Parathyroid adenoma (tissue), 2 donors: Measurements from ENCODE around the gene TEKT5.

Experiments used
- H2AFZ ChIP-seq: fragments of 300-600 bp; sonication (generic); one replicate; pipeline ENCODE4 v1.7.0; 2017; ENCODE audit warnings: antibody characterized with exemption, mild to moderate bottlenecking
- H3K27ac ChIP-seq: fragments of 300-600 bp; sonication (generic); one replicate; pipeline ENCODE4 v1.7.0; 2017
- H3K27me3 ChIP-seq: fragments of 300-600 bp; sonication (generic); one replicate; pipeline ENCODE4 v1.7.0; 2017; ENCODE audit warnings: low read length; ENCODE audit not compliant: control insufficient read depth, insufficient read depth
- H3K36me3 ChIP-seq: fragments of 300-600 bp; sonication (generic); one replicate; pipeline ENCODE4 v1.7.0; 2017; ENCODE audit warnings: low read length; ENCODE audit not compliant: control insufficient read depth, insufficient read depth
- H3K4me1 ChIP-seq: fragments of 300-600 bp; sonication (generic); one replicate; pipeline ENCODE4 v1.7.0; 2017; ENCODE audit warnings: control low read depth
- H3K4me2 ChIP-seq: fragments of 300-600 bp; sonication (generic); one replicate; pipeline ENCODE4 v1.7.0; 2017; ENCODE audit warnings: low read length
- H3K4me3 ChIP-seq: fragments of 300-600 bp; sonication (generic); one replicate; pipeline ENCODE4 v1.7.0; 2017; ENCODE audit warnings: low read depth, low read length
- H3K79me2 ChIP-seq: fragments of 300-600 bp; sonication (generic); one replicate; pipeline ENCODE4 v1.7.0; 2017; ENCODE audit warnings: control low read depth
- H3K9ac ChIP-seq: fragments of 300-600 bp; sonication (generic); one replicate; pipeline ENCODE4 v1.7.0; 2017; ENCODE audit warnings: mild to moderate bottlenecking
- H3K9me3 ChIP-seq: fragments of 300-600 bp; sonication (generic); one replicate; pipeline ENCODE4 v1.7.0; 2017; ENCODE audit warnings: low read length; ENCODE audit not compliant: control insufficient read depth
- TF ChIP-seq, protein P1 (sequence below): fragments of 300-600 bp; sonication (generic); IDR thresholded peaks from one replicate; pipeline ENCODE4 v1.7.0; 2017; ENCODE audit warnings: antibody characterized with exemption, mild to moderate bottlenecking
- donor health status: primary hyperparathyroidism.

The TEKT5 gene

DNA sequence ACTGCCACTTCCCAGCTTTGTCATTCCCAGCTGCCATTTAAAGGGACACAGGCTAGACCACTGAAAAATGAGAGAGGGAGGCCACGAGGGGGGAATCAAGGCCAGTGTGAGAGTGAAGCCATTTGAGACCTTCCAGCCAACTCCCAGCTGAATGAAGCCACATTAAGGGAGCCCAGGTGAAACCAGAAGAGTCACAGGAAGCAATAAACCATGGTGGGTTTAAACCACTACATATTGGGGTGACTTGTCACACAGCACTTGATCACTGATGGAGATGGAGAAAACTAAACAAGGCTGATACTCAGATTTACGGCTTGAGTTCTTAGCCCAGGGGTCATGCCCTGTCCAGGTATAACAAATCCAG, 46.1 kb upstream of the TEKT5 start:
- Histone ChIP-seq H2AFZ (no peak overlapping the region), H3K4me1 (peaks cover 4% of the 10 kb centered on the region), H3K9me3 (no peaks in the 10 kb centered on the region), H3K4me3 (no peak overlapping the region), H3K27ac (no peak overlapping the region), H3K36me3 (no peaks in the 10 kb centered on the region), H3K4me2 (no peak overlapping the region), H3K79me2 (no peaks in the 10 kb centered on the region), H3K9ac (no peak overlapping the region), H3K27me3 (no peaks in the 10 kb centered on the region)
- TF ChIP-seq, protein P1, sequence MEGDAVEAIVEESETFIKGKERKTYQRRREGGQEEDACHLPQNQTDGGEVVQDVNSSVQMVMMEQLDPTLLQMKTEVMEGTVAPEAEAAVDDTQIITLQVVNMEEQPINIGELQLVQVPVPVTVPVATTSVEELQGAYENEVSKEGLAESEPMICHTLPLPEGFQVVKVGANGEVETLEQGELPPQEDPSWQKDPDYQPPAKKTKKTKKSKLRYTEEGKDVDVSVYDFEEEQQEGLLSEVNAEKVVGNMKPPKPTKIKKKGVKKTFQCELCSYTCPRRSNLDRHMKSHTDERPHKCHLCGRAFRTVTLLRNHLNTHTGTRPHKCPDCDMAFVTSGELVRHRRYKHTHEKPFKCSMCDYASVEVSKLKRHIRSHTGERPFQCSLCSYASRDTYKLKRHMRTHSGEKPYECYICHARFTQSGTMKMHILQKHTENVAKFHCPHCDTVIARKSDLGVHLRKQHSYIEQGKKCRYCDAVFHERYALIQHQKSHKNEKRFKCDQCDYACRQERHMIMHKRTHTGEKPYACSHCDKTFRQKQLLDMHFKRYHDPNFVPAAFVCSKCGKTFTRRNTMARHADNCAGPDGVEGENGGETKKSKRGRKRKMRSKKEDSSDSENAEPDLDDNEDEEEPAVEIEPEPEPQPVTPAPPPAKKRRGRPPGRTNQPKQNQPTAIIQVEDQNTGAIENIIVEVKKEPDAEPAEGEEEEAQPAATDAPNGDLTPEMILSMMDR = no peak

DNA sequence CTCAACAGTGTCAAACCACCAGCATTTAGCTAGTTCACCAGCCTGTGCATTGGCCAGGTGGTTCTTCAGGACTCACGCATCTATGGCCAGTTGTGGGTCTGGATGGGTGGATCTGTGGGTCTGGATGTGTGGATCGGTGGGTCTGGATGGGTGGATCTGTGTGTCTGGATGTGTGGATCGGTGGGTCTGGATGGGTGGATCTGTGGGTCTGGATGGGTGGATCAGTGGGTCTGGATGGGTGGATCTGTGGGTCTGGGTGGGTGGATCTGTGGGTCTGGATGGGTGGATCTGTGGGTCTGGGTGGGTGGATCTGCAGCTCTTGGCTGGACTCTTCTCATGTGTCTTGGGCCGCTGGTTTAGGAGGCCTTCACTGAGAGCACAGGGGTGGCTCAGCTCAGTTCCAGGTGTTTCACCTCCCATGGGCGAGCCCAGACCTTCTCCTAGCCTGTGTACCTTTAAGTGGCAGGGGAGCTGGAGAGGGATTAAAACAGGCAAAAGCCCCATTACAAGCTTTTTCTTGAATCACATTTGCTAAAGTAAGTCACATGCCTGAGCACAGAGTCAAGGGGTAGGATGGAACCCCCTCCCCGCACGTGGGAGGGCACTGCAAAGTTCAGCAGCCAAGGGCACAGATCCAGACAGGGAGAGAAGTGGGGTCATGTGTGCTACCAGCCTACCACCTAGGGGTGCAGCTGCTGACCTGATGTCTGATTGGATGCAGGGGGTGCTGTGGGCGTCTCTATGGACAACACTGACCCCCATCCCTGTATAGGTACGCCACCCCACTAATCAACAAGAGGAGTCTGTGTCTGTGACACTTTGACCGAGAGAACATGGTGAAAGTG, 45.5 kb upstream of the TEKT5 start:
- H3K9me3 ChIP-seq = no peaks in the 10 kb centered on the region
- TF ChIP-seq, protein P1 = no peak
- no peaks in the 10 kb centered on the region for H3K79me2 ChIP-seq
- no peaks in the 10 kb centered on the region for H3K27me3 ChIP-seq
- no peak overlapping the region for H3K4me2 ChIP-seq
- no peak overlapping the region for H3K4me3 ChIP-seq
- H3K27ac ChIP-seq = no peak overlapping the region
- no peaks in the 10 kb centered on the region for H3K36me3 ChIP-seq
- H2AFZ ChIP-seq = no peak overlapping the region
- peaks cover 4% of the 10 kb centered on the region for H3K4me1 ChIP-seq
- H3K9ac ChIP-seq = no peak overlapping the region

DNA sequence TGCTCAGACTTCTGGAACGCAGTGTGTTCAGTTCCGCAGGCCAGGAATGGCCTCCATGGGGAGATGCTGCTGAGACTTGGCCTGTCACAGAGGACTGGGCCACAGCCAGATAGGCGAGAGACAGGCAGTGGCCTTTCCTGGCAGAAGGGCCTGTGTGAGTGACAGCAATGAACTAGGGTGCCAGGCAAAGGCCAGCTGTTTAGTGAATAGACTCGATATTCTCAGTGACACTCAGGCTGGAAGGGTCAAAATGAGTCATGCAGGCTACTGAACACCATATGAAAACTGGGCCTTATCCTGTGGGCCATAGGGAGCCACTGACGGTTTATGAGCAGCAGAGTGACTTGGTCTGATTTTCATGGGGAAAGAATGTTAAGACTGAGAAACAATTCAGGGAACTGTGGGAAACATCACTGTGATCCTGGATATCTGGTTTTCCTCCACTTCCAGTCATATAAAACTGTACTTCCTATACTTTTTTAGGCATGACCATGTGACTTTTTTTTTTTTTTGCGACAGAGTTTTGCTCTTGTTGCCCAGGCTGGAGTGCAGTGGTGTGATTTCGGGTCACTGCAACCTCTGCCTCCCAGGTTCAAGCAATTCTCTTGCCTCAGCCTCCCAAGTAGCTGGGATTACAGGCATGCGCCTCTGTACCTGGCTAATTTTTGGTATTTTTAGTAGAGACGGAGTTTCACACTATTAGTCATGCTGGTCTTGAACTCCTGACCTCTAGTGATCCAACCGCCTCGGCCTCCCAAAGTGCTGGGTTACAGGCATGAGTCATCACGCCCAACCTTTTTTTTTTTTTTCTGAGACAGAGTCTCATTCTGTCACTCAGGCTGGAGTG, 43.7 kb upstream of the TEKT5 start:
- no peaks in the 10 kb centered on the region for H3K27me3 ChIP-seq
- H3K9ac ChIP-seq = no peak overlapping the region
- H3K36me3 ChIP-seq = no peaks in the 10 kb centered on the region
- no peak overlapping the region for H2AFZ ChIP-seq
- H3K4me1 ChIP-seq = peaks cover 4% of the 10 kb centered on the region
- H3K27ac ChIP-seq = peak overlapping the region; percentile 42
- no peak overlapping the region for H3K4me2 ChIP-seq
- no peaks in the 10 kb centered on the region for H3K9me3 ChIP-seq
- no peak overlapping the region for H3K4me3 ChIP-seq
- TF ChIP-seq, protein P1 = no peak
- H3K79me2 ChIP-seq = no peaks in the 10 kb centered on the region

DNA sequence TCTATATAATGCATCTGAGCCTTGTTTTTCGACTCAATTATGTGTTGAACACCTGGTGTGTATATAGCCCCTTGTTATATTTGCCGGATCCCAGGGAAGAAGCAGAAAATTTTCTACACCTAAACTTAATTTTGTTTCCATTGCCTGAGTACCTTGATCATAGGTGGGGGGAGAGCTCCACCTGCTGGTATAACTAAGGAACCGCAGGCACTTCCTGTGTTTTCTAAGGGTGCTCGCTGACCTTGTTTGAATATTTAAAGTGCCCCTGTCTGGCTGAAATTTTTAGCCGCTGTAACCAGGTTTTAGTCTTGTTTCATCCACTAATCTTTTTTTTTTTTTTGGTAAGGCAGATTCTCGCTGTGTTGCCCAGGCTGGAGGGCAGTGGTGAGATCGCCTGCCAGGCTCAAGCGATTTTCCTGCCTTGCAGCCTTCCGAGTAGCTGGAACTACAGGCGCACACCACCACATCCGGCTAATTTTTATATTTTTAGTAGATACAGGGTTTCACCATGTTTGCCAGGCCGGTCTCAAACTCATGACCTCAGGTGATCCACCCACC, 42.4 kb upstream of the TEKT5 start:
- H3K36me3 ChIP-seq = no peaks in the 10 kb centered on the region
- H3K27me3 ChIP-seq = no peaks in the 10 kb centered on the region
- no peak overlapping the region for H3K9ac ChIP-seq
- no peak overlapping the region for H3K27ac ChIP-seq
- no peak overlapping the region for H3K4me3 ChIP-seq
- TF ChIP-seq, protein P1 = peak; percentile 96
- no peaks in the 10 kb centered on the region for H3K79me2 ChIP-seq
- H3K4me1 ChIP-seq = no peaks in the 10 kb centered on the region
- peak overlapping the region; percentile 54 for H2AFZ ChIP-seq
- H3K4me2 ChIP-seq = no peak overlapping the region
- H3K9me3 ChIP-seq = no peaks in the 10 kb centered on the region
